SJSA1 (cell line): ENCODE data around the gene MCM9. TPM values are rescaled to one million over a fixed set of nuclear protein-coding genes. Genes with fewer than 3 reads are reported as not detected.
"Not testable (repeated sequence)": the region's sequence is repeated elsewhere in the genome, so short reads cannot be mapped to it uniquely, and the experiment has no call there.

Experiments used
- DNase-seq, 2 experiments: peaks; one replicate each; pipeline ENCODE4 v3.0.0-alpha.2; 2015 to 2020; ENCODE audit warnings: low spot score in 2 of 2, low read depth in 1 of 2
- H3K27ac ChIP-seq: fragments of 250-450 bp; sonication (Bioruptor Pico); 2 replicates; pipeline ENCODE4 v1.5.1; 2020; ENCODE audit warnings: mild to moderate bottlenecking, moderate library complexity
- H3K27me3 ChIP-seq: fragments of 250-450 bp; sonication (Bioruptor Pico); replicated peaks from 2 replicates; pipeline ENCODE4 v1.5.1; 2020; ENCODE audit warnings: mild to moderate bottlenecking, moderate library complexity
- H3K36me3 ChIP-seq: fragments of 250-450 bp; sonication (Bioruptor Pico); 2 replicates; pipeline ENCODE4 v1.5.1; 2020; ENCODE audit warnings: mild to moderate bottlenecking
- H3K4me1 ChIP-seq: fragments of 250-450 bp; sonication (Bioruptor Pico); replicated peaks from 2 replicates; pipeline ENCODE4 v1.6.1; 2021; ENCODE audit warnings: mild to moderate bottlenecking
- H3K4me3 ChIP-seq: fragments of 250-450 bp; sonication (Bioruptor Pico); 2 replicates; pipeline ENCODE4 v1.5.1; 2020; ENCODE audit warnings: mild to moderate bottlenecking
- H3K9me3 ChIP-seq: fragments of 250-450 bp; sonication (Bioruptor Pico); replicated peaks from 2 replicates; pipeline ENCODE4 v1.5.1; 2020; ENCODE audit warnings: mild to moderate bottlenecking
- total RNA-seq: library from RNA; depleted of rRNA; stranded (reverse); fragments of >200 nt; shearing (Covaris generic); gene quantifications from 2 replicates; pipeline ENCODE4 v1.2.3, GENCODE V29; 2014

MCM9 gene
- total RNA-seq, 1 experiment from 2014 or later: 8.0 TPM

DNA sequence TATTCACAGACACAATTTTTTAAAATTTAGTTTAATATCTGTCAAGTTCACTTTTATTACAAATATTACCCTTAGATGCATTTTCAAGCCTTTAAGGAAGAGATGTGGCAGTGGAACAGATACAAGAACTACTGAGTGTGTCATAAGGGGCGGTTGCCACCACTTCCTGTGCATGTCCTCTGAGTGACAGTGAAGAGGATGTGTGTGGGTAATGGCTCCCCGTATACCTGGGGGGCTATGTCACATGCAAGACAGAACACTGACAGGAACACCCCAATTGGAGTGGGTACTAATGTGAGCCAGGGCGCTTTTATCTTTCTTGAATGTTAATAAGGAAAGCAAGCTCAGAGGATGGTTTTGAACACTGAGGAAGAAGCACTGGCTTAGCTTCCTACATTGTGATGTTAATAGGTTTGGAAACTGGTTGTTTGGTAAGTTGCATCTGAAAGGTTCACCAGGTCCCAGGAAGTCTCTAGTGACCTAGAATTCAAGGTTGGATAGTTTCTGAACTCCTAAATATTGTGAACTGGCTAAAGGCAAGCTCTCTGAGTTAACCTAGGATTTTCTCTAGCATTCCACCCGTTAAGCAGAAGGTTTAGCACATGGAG, 124.4 kb downstream of the MCM9 start:
- no peak for DNase-seq
- Histone ChIP-seq H3K4me3 (no peak overlapping the region), H3K4me1 (no peaks in the 10 kb centered on the region), H3K36me3 (no peaks in the 10 kb centered on the region; the same call in 1 of the 2 replicates), H3K27me3 (no peaks in the 10 kb centered on the region), H3K27ac (no peak overlapping the region), H3K9me3 (no peaks in the 10 kb centered on the region)

- no peaks in the 10 kb centered on the region for H3K9me3 ChIP-seq
- H3K27ac ChIP-seq: no peak overlapping the region
- no peaks in the 10 kb centered on the region; the same call in 1 of the 2 replicates for H3K36me3 ChIP-seq
- no peaks in the 10 kb centered on the region for H3K27me3 ChIP-seq
- no peak overlapping the region for H3K4me3 ChIP-seq
- no peak for DNase-seq
- no peaks in the 10 kb centered on the region for H3K4me1 ChIP-seq
Measured at GRCh38 chr6:118808793-118809638, 125.9 kb downstream of the MCM9 start.

DNA sequence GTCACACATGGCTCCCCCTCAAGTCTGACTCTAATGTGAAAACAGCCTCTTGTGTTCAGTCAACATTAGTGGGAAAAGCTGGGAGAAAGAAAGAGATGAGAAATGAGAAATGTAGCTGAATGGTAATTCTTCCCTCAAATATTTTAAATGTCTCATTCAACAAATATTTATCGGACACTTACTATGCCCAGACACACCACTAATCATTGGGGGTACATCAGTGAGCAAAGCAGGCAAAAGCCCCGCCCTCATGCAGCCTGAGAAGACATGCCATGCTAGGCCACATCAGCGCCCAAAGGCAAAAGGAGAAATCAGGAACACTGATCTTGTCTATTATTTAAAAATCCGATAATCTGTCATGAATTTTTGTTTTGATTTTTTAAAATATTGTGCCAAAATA, 130.9 kb downstream of the MCM9 start:
- no peak overlapping the region for H3K27ac ChIP-seq
- H3K4me1 ChIP-seq: no peaks in the 10 kb centered on the region
- no peak overlapping the region for H3K4me3 ChIP-seq
- H3K9me3 ChIP-seq: no peaks in the 10 kb centered on the region
- H3K27me3 ChIP-seq: no peaks in the 10 kb centered on the region
- H3K36me3 ChIP-seq: no peaks in the 10 kb centered on the region
- DNase-seq: no peak

DNA sequence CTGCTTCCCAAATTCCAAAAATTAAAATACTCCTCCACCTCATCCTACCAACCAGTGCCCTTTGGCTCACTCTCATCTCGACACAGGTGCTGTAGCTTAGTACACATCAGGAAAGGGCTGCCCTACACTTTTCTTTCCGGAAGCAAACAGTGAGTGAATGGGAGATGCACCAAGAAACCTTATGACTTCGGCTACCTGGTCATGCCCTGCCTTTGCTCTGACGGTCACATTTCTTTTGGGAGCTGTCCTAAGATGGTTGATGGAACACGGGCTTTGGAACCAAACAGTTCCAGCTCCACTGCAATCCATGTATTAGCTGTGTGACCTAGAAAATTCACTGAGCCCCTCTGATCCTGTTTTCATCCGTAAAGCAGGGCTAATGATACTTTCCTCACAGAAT, 133.7 kb downstream of the MCM9 start:
- H3K4me3 ChIP-seq: no peak overlapping the region
- no peaks in the 10 kb centered on the region for H3K27me3 ChIP-seq
- H3K27ac ChIP-seq: no peak overlapping the region
- no peaks in the 10 kb centered on the region for H3K36me3 ChIP-seq
- H3K4me1 ChIP-seq: no peaks in the 10 kb centered on the region
- no peaks in the 10 kb centered on the region for H3K9me3 ChIP-seq
- DNase-seq: no peak

- H3K27me3 ChIP-seq: no peaks in the 10 kb centered on the region
- no peak overlapping the region for H3K4me3 ChIP-seq
- H3K9me3 ChIP-seq: no peaks in the 10 kb centered on the region
- H3K4me1 ChIP-seq: no peaks in the 10 kb centered on the region
- DNase-seq: peak; percentile 55 to 75
- H3K27ac ChIP-seq: no peak overlapping the region
- no peaks in the 10 kb centered on the region for H3K36me3 ChIP-seq
Measured at GRCh38 chr6:118800394-118801071, 134.4 kb downstream of the MCM9 start.

DNA sequence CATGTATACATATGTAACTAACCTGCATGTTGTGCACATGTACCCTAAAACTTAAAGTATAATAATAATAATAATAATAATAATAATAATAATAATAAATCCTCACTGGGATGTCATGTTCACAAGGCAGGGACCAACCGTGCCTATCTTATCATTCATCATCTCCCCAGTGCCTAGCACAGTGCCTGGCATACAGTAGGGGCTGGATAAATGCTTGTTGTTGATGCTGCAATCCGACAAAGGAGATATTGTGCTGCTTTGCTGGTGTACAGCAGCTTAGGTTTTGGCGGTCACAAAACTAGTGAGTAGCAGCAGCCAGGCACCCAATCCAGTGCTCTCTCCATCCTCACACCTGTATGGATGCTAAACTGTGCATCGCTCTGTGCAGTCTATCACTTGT, 135.1 kb downstream of the MCM9 start:
- Histone ChIP-seq H3K27ac (no peak overlapping the region), H3K27me3 (no peaks in the 10 kb centered on the region), H3K4me1 (no peaks in the 10 kb centered on the region), H3K4me3 (no peak overlapping the region), H3K9me3 (no peaks in the 10 kb centered on the region), H3K36me3 (no peaks in the 10 kb centered on the region)
- no peak for DNase-seq

DNA sequence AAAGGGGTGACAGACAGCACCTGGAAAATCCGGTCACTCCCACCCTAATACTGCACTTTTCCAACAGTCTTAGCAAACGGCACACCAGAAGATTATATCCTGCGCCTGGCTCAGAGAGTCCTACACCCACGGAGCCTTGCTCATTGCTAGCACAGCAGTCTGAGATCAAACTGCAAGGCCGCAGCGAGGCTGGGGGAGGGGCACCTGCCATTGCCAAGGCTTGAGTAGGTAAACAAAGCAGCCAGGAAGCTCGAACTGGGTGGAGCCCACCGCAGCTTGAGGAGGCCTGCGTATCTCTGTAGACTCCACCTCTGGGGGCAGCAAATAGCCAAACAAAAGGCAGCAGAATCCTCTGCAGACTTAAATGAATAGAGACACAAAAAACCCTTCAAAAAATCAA, 138.4 kb downstream of the MCM9 start:
- H3K4me3 ChIP-seq, DNase-seq, H3K4me1 ChIP-seq, H3K27ac ChIP-seq, H3K36me3 ChIP-seq, H3K27me3 ChIP-seq, H3K9me3 ChIP-seq: not testable (repeated sequence)

GRCh38 chr6:118791499-118791898, 143.5 kb downstream of the MCM9 start:
- DNase-seq: no peak
- H3K27me3 ChIP-seq: no peaks in the 10 kb centered on the region
- no peak overlapping the region for H3K4me3 ChIP-seq
- no peaks in the 10 kb centered on the region for H3K36me3 ChIP-seq
- no peaks in the 10 kb centered on the region for H3K4me1 ChIP-seq
- no peak overlapping the region for H3K27ac ChIP-seq
- no peaks in the 10 kb centered on the region for H3K9me3 ChIP-seq

GRCh38 chr6:118789954-118790353, 145.0 kb downstream of the MCM9 start:
- Histone ChIP-seq H3K36me3 (no peaks in the 10 kb centered on the region), H3K27me3 (no peaks in the 10 kb centered on the region), H3K4me3 (no peak overlapping the region), H3K27ac (no peak overlapping the region), H3K4me1 (no peaks in the 10 kb centered on the region), H3K9me3 (no peaks in the 10 kb centered on the region)
- no peak for DNase-seq

GRCh38 chr6:118789419-118789818, 145.5 kb downstream of the MCM9 start:
- Histone ChIP-seq H3K9me3 (no peaks in the 10 kb centered on the region), H3K4me1 (peaks cover 4% of the 10 kb centered on the region), H3K27ac (no peak overlapping the region), H3K4me3 (no peak overlapping the region), H3K36me3 (no peaks in the 10 kb centered on the region), H3K27me3 (no peaks in the 10 kb centered on the region)
- DNase-seq: no peak

- DNase-seq: no peak
- no peak overlapping the region for H3K4me3 ChIP-seq
- H3K4me1 ChIP-seq: peaks cover 11% of the 10 kb centered on the region
- no peaks in the 10 kb centered on the region for H3K27me3 ChIP-seq
- no peaks in the 10 kb centered on the region for H3K36me3 ChIP-seq
- no peaks in the 10 kb centered on the region for H3K9me3 ChIP-seq
- no peak overlapping the region for H3K27ac ChIP-seq
Measured at GRCh38 chr6:118788702-118789101, 146.3 kb downstream of the MCM9 start.

GRCh38 chr6:118787724-118788423, 147.1 kb downstream of the MCM9 start:
- DNase-seq: no peak
- Histone ChIP-seq H3K36me3 (no peaks in the 10 kb centered on the region), H3K4me1 (peaks cover 13% of the 10 kb centered on the region), H3K9me3 (no peaks in the 10 kb centered on the region), H3K27ac (no peak overlapping the region), H3K4me3 (no peak overlapping the region), H3K27me3 (no peaks in the 10 kb centered on the region)

DNA sequence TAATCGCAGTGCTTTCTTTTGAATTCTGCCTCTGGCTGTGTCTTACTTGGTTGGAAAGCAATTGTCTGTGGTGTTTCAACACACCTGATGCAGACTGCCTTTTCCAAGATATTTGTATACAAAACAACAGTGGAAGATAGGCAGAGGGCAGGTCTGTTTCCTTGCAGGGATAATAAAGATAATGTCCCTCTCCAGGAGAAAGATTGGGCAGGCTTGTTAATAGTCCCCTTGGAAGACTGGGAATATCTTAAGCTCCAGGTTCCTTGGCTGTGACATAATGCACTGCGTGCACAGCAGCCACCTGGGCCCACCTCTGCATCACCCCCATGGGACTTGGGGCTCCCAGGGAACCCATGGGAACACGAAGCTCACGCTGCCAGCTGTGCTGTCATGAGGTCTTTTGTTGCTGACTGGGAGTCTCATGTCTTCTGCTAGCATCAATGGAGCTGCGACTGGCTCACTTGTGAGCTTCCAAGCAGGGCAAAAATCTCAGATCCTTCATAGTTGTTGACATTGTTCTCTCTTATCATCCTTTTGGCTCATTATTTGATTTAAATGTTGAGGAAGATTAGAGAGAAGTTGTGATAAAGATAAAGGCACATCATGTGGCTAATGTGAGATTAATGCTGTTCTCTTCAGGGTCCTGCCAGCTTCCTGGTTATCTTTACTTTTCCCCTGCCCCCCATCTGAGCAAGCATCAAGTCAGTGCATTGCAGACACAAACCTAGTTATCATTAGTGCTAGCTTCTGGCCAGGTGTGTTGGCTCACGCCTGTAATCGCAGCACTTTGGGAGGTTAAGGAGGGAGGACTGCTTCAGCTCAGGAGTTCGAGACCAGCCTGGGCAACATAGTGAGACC, 148.1 kb downstream of the MCM9 start:
- Histone ChIP-seq H3K4me3 (no peak overlapping the region), H3K27me3 (no peaks in the 10 kb centered on the region), H3K27ac (no peak overlapping the region), H3K4me1 (peaks cover 13% of the 10 kb centered on the region), H3K9me3 (no peaks in the 10 kb centered on the region), H3K36me3 (no peaks in the 10 kb centered on the region)
- DNase-seq: no peak
